ENCODE measurements around the gene DIAPH1.

Gene DIAPH1

DNA sequence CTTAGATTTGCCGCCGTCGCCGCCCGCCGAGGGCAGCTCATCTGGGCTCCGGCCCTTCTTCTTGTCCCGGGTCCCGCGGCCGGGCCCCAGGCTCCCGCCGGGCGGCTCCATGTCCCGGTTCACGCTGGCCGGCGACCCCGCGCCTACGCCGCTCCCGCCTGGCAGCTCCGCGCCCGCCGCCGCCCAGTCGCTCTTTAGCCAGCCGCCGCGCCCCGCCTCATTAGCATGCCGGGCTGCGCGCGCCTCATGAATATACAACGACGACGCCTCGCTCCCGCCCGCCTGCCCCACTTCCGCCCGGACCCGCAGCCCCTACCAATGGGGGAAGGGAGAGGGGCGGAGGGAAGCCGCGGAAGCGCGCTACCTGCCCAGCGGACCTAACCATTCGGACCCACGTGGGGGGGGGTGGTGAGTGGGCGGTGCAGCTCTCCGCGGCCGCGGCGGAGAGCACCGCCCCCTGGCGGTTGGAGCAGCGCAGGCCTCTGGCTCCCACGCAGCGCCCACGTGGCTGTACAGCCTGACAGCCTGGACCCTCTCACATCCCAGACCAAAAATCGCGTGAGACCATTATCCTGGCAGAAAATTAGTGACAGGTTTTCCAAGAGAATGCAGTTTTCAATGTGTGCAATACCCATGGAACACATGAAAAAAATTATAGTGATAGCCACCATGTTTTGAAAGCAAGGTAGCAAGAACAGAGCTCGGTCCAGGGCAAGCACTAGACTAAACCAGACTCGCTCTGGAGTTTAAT is at the start of gene DIAPH1:
Gene DIAPH1 (minus strand): TSS at position 197 of the 751 bp plus-strand sequence. CDS start 86 bp downstream, at position 111.
- DNase-seq, result peak; percentile 98 to 99

DNA sequence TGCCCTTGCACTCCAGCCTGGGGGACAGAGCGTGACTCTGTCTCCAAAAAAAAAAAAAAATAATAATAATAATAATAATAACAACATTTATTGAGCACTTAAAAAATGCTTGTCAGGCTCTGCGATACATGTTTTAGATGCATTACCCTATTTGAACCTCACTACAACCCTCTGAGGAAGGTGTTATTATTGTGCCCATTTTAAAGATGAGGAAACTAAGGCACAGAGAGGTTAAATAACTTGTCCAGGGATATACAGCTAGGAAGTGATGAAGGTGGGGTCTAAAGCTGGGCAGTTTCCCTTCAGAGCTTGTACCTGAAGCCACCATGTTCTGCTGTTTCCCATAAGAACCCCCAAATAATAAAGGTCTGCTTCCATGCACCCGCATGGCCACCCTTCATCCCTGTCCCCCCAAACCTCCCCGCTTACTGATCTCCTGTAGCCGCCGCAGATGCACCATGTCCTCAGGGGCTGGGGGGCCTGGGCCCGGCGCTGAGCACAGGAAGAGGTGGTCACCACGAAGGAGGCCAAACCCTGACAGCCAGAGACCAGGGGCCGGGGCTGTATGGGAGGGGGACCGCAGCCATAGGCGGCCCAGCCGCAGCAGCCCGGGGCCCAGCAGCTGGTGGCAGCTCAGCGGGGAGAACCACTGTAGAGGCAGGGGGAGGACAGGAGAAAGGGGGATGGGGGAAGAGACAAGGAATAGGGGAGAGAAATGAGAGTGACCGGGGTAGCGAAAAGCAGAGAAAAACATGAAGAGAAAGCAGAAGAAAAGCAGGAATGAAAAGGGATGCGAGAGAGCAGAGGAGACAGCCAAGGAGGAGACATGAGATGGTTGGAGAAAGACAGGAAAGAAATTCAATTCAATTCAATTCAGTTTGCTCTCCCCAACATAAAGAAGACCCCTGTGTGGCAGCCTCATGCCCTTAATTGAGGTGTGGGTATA is 47.5 kb upstream of the DIAPH1 start:
- DNase-seq, result no peak

DNA sequence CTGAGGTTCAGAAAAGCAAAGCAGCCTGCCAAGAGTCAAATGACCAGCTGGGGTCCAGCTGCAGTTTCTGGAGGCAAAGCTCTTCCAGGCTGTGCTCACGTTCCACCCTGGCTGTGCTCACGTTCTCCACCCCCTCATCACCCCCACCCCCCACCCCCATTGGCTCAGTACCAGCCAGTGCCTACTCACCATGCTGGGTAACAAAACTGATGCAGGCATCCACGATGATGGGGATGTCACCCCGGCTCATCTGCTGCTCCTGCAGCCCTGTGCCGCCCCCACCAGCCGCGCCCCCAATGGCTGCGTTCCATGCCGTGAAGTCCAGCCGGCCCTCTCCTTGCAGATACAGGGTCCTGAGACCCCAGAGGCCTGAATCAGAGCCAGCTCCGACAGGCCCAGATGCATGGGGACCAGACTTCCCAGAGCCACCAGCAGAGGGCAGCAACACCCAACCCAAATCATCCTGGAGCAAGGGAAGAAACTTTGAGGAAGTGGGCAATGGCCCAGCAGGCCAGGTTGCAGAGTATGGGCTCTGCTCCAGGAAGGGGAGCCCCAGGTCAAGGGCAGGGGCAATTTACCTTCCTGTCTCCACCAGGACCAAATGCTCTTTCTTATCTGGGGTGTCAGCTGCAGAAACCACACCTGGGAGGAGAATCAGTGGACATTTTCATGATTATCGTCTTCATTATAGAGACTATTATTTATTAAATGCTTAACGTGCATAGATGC is 46.1 kb upstream of the DIAPH1 start:
- DNase-seq, result peak; percentile 58 to 71

DNA sequence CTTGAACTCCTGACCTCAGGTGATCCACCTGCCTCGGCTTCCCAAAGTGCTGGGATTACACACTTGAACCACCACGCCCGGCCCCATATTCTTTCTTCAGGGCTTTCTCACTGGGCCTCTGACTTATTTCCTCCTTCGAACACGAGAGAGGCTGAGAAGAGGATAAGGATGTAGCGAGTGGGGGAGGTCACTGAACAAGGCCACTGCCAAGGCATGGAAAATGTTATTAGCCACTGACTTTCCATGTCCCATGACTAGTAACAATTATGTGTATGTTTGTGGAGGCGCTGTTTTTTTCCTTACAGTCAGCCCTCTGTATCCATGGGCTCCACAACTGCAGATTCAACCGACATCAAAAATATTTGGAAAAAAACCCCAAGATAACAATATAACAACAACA is 44.7 kb upstream of the DIAPH1 start:
- DNase-seq, result no peak

DNA sequence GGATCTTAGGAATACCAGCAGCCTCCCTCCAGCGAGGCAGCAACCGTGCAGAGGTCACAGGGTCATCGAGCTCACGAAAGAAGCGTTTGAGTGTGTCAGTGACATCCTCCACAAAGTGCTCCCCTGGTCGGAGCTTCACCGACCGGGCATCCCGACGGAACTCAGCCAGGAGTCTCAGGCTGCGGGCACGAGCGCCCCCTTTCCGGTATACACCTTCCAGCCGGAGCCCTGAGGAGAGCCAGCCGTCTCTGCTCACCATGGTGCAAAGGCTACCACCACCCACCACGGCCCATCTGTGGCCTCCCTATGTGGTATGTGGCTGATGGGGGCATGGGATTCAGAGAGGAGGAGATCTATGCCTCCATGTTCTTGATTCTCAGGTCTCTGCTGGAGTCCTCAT is 43.2 kb upstream of the DIAPH1 start:
- DNase-seq, result no peak

GRCh38 chr5:141657937-141658545 is 39.2 kb upstream of the DIAPH1 start:
- no peak for DNase-seq

DNA sequence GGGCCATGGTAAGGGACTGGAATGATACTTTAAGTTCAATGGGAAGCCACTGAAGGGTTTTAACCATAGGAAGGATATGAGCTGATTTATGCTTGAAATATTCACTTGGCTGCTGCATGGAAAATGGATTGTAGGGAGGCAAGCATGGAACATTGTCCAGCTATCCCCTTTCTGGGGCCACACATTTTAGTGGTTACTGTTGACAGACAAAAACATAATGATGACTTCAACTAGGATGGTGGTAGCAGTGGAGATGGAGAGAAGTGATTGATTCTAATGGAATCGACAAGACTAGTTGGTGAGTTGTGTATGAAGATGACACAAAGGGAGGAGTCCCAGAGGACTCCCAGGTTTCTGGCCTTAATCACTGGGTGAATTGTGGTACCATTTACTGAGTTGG is 38.6 kb upstream of the DIAPH1 start:
- DNase-seq, result no peak

GRCh38 chr5:141656396-141656795 is 37.6 kb upstream of the DIAPH1 start:
- no peak for DNase-seq

DNA sequence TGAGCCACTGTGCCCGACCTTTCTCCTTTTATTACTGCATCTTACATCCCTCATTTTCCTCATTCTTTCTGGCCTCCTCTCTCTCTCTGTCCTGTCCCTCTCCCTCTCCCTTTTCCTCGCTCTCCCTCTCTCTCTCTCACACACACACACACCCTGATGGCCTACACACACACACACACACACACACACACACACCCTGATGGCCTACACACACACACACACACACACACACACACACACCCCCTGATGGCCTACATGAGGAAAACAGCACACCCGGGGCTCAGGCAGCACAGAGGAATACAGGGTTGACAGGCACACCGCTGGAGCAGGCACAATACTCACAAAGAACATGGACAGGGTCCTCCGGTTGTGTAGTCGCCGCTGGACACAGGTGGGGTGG is 36.2 kb upstream of the DIAPH1 start:
- no peak for DNase-seq

DNA sequence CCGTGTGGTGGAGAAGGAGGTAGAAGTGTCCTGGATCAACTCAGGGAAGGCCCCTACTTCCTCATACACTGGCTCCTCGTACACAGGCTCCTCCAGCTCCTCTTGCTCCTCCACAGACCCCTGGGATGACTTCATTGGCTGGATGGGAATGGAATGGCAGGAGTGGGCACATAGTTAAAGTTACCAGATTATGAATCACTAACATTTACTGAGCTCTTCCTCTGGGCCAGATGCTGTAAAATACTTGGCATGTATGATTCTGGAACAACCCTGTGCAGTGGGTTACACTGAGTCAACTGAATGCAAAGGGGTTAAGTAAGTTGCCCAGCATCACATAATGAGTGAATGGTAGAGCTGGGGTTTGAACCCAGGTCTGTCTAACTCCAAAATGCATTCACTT is 35.5 kb upstream of the DIAPH1 start:
- DNase-seq, result no peak

- DNase-seq, result no peak
These were observed 32.9 kb upstream of the DIAPH1 start for GRCh38 chr5:141651728-141652105.

- DNase-seq, result peak; percentile 69 to 79
These were observed 32.3 kb upstream of the DIAPH1 start, which contains the start of gene FCHSD1 for GRCh38 chr5:141650851-141651727. Gene FCHSD1 (minus strand): TSS chr5:141651418. CDS start chr5:141651368, 50 bp downstream.

GRCh38 chr5:141649972-141650371 is 31.2 kb upstream of the DIAPH1 start:
- DNase-seq, result no peak

DNA sequence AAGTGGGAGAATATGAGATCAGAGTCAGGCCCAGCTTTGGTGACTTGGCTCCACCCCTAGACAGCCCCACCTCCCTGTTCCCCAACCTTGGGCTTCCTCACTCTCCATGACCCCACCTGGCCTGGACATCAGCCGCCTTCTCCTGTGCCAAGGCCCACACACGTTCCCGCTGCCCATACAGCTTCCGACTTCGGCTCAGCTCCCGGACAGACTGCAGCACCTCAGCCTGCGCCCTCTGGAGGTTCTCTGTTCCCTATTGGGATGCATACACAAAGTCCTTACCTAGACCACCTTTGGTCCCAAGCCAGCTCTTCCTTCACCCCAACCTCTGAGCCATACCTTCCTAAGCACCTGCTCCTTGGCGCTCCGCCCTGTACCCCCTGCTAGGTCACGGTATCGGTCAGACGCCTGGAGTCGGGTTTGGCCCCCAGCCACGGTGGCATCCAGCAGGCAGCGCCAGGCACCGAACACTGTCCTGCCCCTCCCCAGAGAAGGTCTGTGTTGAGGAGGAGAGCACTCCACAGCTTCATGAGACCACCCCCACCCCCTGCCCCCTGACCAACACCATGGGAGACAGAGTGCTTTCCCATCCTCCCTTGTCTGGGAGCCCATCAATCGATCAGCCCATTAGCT is 30.4 kb upstream of the DIAPH1 start:
- DNase-seq, result no peak

DNA sequence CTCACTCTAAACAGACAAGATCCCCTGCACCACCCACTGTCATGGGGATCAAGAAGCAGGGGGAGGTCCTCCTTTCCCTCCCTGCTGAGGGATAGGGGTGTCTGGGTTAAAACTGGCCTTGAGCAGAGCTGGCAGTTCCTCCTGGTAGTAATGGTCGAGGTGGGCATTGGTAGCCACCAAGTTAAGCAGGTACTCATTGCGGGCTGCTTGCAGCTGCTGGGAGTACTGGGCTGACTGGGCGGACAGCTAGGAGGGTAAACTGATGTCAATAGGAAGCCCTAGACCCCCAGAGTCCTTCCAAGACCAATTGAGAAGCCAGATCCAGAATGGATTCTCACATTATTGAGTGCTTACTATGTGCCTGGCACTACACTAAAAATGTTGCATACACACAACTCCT is 29.1 kb upstream of the DIAPH1 start:
- no peak for DNase-seq

DNA sequence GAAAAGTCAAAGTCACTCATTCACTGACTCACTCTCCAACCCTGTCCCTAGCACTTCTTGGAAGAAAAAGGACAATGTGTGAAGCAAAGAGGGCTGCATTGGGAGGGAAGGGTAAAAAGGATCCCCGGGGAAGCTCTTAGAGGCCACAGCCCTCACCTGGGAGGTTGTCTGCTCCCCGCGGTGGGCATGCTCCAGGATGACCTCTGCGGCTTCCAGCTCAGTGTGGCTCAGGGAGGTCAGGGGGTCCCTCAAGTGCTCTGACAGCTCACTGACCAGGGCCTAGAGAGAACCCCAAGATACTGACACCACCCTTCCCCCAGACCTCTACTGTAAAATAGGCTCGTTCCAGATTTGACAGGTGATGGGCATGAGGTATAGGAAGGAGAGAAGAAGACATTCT is 28.4 kb upstream of the DIAPH1 start:
- DNase-seq, result no peak

GRCh38 chr5:141646026-141646425 is 27.2 kb upstream of the DIAPH1 start:
- no peak for DNase-seq

GRCh38 chr5:141641634-141642267 is 23.0 kb upstream of the DIAPH1 start:
- DNase-seq, result no peak

- no peak for DNase-seq
These were observed 21.9 kb upstream of the DIAPH1 start for GRCh38 chr5:141640698-141641097.

GRCh38 chr5:141640051-141640415 is 21.2 kb upstream of the DIAPH1 start:
- DNase-seq, result no peak
